Measurements from ENCODE around the gene SERINC2.

GRCh38 chr1:31467005-31467674 lies 54.1 kb downstream of the SERINC2 start:
- no peak for TF ChIP-seq CTCF (IDR thresholded peaks at IDR 0.05; ENCODE audit: low read depth, low read length, missing input control)
- no peak for TF ChIP-seq REST (IDR thresholded peaks at IDR 0.05)
- no peak for TF ChIP-seq FOXA1 (IDR thresholded peaks at IDR 0.05)
- TF ChIP-seq TAF1 (conservative IDR thresholded peaks at IDR 0.05): no peak

Measured in liver (tissue), 3 donors.